GM18511 (cell line): ENCODE results near the gene NUP155.
"Not testable (repeated sequence)": the region's sequence is repeated elsewhere in the genome, so short reads cannot be mapped to it uniquely, and the experiment has no call there.

ENCODE experiments used
- ATAC-seq: cut with Tn5 transposase; IDR thresholded peaks from one replicate; pipeline ENCODE4 v1.9.1; 2021; ENCODE audit warnings: mild to moderate bottlenecking, moderate library complexity; ENCODE audit not compliant: unreplicated experiment

The NUP155 gene

GRCh38 chr5:37370864-37371726 lies at the start of gene NUP155:
TSS of gene NUP155 (minus strand) at chr5:37371106. CDS start at chr5:37370977, 129 bp downstream.
- peak; percentile 97 for ATAC-seq

- ATAC-seq, result no peak
Measured at GRCh38 chr5:37417347-37417746, 46.4 kb upstream of the NUP155 start.

- not testable (repeated sequence) for ATAC-seq
Measured at GRCh38 chr5:37415456-37415855, 44.5 kb upstream of the NUP155 start.

GRCh38 chr5:37412515-37412914 lies 41.6 kb upstream of the NUP155 start:
- no peak for ATAC-seq

- no peak for ATAC-seq
Measured at GRCh38 chr5:37400501-37400900, 29.6 kb upstream of the NUP155 start.

GRCh38 chr5:37396352-37396751 lies 25.4 kb upstream of the NUP155 start:
- ATAC-seq, result no peak

- no peak for ATAC-seq
Measured at GRCh38 chr5:37391591-37391990, 20.7 kb upstream of the NUP155 start.

GRCh38 chr5:37379100-37379628 lies 8.3 kb upstream of the NUP155 start, which contains the start of gene WDR70:
TSS of gene WDR70 (plus strand) at chr5:37379318. CDS start at chr5:37379368, 50 bp downstream.
- peak; percentile 100 for ATAC-seq

GRCh38 chr5:37378066-37378465 lies 7.2 kb upstream of the NUP155 start:
- ATAC-seq, result not testable (repeated sequence)

- no peak for ATAC-seq
Measured at GRCh38 chr5:37375091-37375490, 4.2 kb upstream of the NUP155 start.

- peak; percentile 60 for ATAC-seq
Measured at GRCh38 chr5:37370550-37370863, 399 bp downstream of the NUP155 start.

- ATAC-seq, result no peak
Measured at GRCh38 chr5:37355161-37355560, 15.7 kb downstream of the NUP155 start.

GRCh38 chr5:37342741-37343140 lies 28.2 kb downstream of the NUP155 start:
- ATAC-seq, result not testable (repeated sequence)

- ATAC-seq, result not testable (repeated sequence)
Measured at GRCh38 chr5:37334754-37335153, 36.2 kb downstream of the NUP155 start.

- ATAC-seq, result no peak
Measured at GRCh38 chr5:37326536-37326935, 44.4 kb downstream of the NUP155 start.

- ATAC-seq, result no peak
Measured at GRCh38 chr5:37323607-37324006, 47.3 kb downstream of the NUP155 start.

- ATAC-seq, result no peak
Measured at GRCh38 chr5:37319037-37319782, 51.7 kb downstream of the NUP155 start.

- ATAC-seq, result no peak
Measured at GRCh38 chr5:37316027-37316426, 54.9 kb downstream of the NUP155 start.

- ATAC-seq, result no peak
Measured at GRCh38 chr5:37310360-37310759, 60.5 kb downstream of the NUP155 start.

GRCh38 chr5:37308793-37309192 lies 62.1 kb downstream of the NUP155 start:
- no peak for ATAC-seq

- ATAC-seq, result no peak
Measured at GRCh38 chr5:37304888-37305287, 66.0 kb downstream of the NUP155 start.

GRCh38 chr5:37296313-37296712 lies 74.6 kb downstream of the NUP155 start:
- ATAC-seq, result not testable (repeated sequence)
